H4 (cell line): Measurements from ENCODE around the gene C11orf24. TPM values are rescaled to one million over a fixed set of nuclear protein-coding genes. Genes with fewer than 3 reads are reported as not detected.
"Not testable (repeated sequence)": the region's sequence is repeated elsewhere in the genome, so short reads cannot be mapped to it uniquely, and the experiment has no call there.

ENCODE experiments used
- DNase-seq: peaks from one replicate; pipeline ENCODE4 v3.0.0-alpha.2; 2015; ENCODE audit warnings: low spot score
- total RNA-seq: library from RNA; depleted of rRNA; stranded (reverse); fragments of >200 nt; shearing (Covaris generic); gene quantifications from 2 replicates; pipeline ENCODE4 v1.2.3, GENCODE V29; 2014

Gene C11orf24
- total RNA-seq, 1 experiment from 2014 or later: 62.5 TPM

- DNase-seq: no peak
Observed at GRCh38 chr11:68251765-68252164, 20.0 kb downstream of the C11orf24 start.

GRCh38 chr11:68244912-68245311 lies 26.9 kb downstream of the C11orf24 start:
- not testable (repeated sequence) for DNase-seq

GRCh38 chr11:68243847-68244246 lies 27.9 kb downstream of the C11orf24 start:
- not testable (repeated sequence) for DNase-seq

- DNase-seq: no peak
Observed at GRCh38 chr11:68242616-68243015, 29.2 kb downstream of the C11orf24 start.

- DNase-seq: no peak
Observed at GRCh38 chr11:68231621-68232020, 40.2 kb downstream of the C11orf24 start.

GRCh38 chr11:68229601-68230000 lies 42.2 kb downstream of the C11orf24 start:
- DNase-seq: no peak

GRCh38 chr11:68226421-68226820 lies 45.4 kb downstream of the C11orf24 start:
- no peak for DNase-seq

GRCh38 chr11:68224606-68225005 lies 47.2 kb downstream of the C11orf24 start:
- no peak for DNase-seq

GRCh38 chr11:68223275-68223674 lies 48.5 kb downstream of the C11orf24 start:
- DNase-seq: no peak

GRCh38 chr11:68221406-68221805 lies 50.4 kb downstream of the C11orf24 start:
- no peak for DNase-seq

- no peak for DNase-seq
Observed at GRCh38 chr11:68216171-68216938, 55.4 kb downstream of the C11orf24 start.

GRCh38 chr11:68215524-68216170 lies 56.1 kb downstream of the C11orf24 start:
- no peak for DNase-seq

- DNase-seq: no peak
Observed at GRCh38 chr11:68215087-68215445, 56.7 kb downstream of the C11orf24 start.

GRCh38 chr11:68214173-68215086 lies 57.3 kb downstream of the C11orf24 start:
- DNase-seq: no peak

GRCh38 chr11:68213555-68214172 lies 58.1 kb downstream of the C11orf24 start:
- DNase-seq: peak; percentile 82

- no peak for DNase-seq
Observed at GRCh38 chr11:68213135-68213515, 58.6 kb downstream of the C11orf24 start, which contains the start of gene KMT5B. Gene KMT5B (minus strand): TSS chr11:68213296. CDS start chr11:68190076, 23,220 bp downstream.

GRCh38 chr11:68212421-68213134 lies 59.2 kb downstream of the C11orf24 start:
- DNase-seq: peak; percentile 51

GRCh38 chr11:68211546-68211945 lies 60.2 kb downstream of the C11orf24 start:
- no peak for DNase-seq
